Keratinocyte (primary cell): ENCODE results near the gene CCDC38. TPM values are rescaled to one million over a fixed set of nuclear protein-coding genes. Genes with fewer than 3 reads are reported as not detected.
A peak's percentile ranks its signal among the peaks of the same experiment; 100 is the strongest.

Experiments
- DNase-seq: peaks from one replicate; pipeline ENCODE4 v3.0.0-alpha.2; 2011; ENCODE audit warnings: low read depth, missing footprints, low spot score
- FAIRE-seq: peaks from 2 replicates; lab custom pipeline; 2011; peaks lifted over from hg19 to GRCh38; lab: Jason Lieb, UNC
- H2AFZ ChIP-seq: 2 replicates; pipeline ENCODE4 v1.6.0; 2012; ENCODE audit warnings: low read length, control low read depth, inconsistent platforms; ENCODE audit not compliant: control insufficient read depth
- H3K27ac ChIP-seq: 2 replicates; pipeline ENCODE4 v1.5.1; 2011; ENCODE audit warnings: low read length; ENCODE audit not compliant: control insufficient read depth, insufficient read depth
- H3K27me3 ChIP-seq: 3 replicates; pipeline ENCODE4 v1.6.0; 2011; ENCODE audit warnings: low read length; ENCODE audit not compliant: control insufficient read depth, insufficient read depth; ENCODE audit errors: extremely low read depth
- H3K36me3 ChIP-seq, 2 experiments: 2 replicates in 1 of 2; 3 replicates in 1 of 2; pipeline ENCODE4 v1.5.1; 2011; ENCODE audit warnings: low read length in 2 of 2, mild to moderate bottlenecking in 1 of 2; ENCODE audit not compliant: control insufficient read depth in 2 of 2, insufficient read depth in 2 of 2; ENCODE audit errors: extremely low read depth in 1 of 2
- H3K4me1 ChIP-seq: 3 replicates; pipeline ENCODE4 v1.5.1; 2011; ENCODE audit warnings: low read length; ENCODE audit not compliant: control insufficient read depth, insufficient read depth; ENCODE audit errors: extremely low read depth
- H3K4me2 ChIP-seq: 3 replicates; pipeline ENCODE4 v1.6.0; 2011; ENCODE audit warnings: low read depth, low read length; ENCODE audit not compliant: control insufficient read depth, insufficient read depth; ENCODE audit errors: extremely low read depth
- H3K4me3 ChIP-seq, 3 experiments: fragments of 200-600 bp in 1 of 3; sonication (generic) in 1 of 3; 2 replicates in 2 of 3; 3 replicates in 1 of 3; pipeline ENCODE4 v1.5.1; 2011 to 2016; ENCODE audit warnings: low read length in 3 of 3, mild to moderate bottlenecking in 3 of 3, control low read depth in 2 of 3, inconsistent platforms in 1 of 3, low read depth in 1 of 3, mixed read lengths in 1 of 3, mixed run types in 1 of 3, moderate library complexity in 1 of 3; ENCODE audit not compliant: control insufficient read depth in 2 of 3, insufficient read depth in 2 of 3; ENCODE audit errors: extremely low read depth in 1 of 3
- H3K79me2 ChIP-seq: 2 replicates; pipeline ENCODE4 v1.6.0; 2012; ENCODE audit warnings: low read length; ENCODE audit not compliant: control insufficient read depth, insufficient read depth
- H3K9ac ChIP-seq: 3 replicates; pipeline ENCODE4 v1.6.0; 2011; ENCODE audit warnings: low read length; ENCODE audit not compliant: control insufficient read depth, insufficient read depth; ENCODE audit errors: extremely low read depth
- H3K9me1 ChIP-seq: 3 replicates; pipeline ENCODE4 v1.6.0; 2011; ENCODE audit warnings: low read length; ENCODE audit not compliant: control insufficient read depth, insufficient read depth; ENCODE audit errors: extremely low read depth
- H3K9me3 ChIP-seq: 2 replicates; pipeline ENCODE4 v1.5.1; 2012; ENCODE audit warnings: low read depth, low read length; ENCODE audit not compliant: control insufficient read depth
- H4K20me1 ChIP-seq: 3 replicates; pipeline ENCODE4 v1.6.0; 2011; ENCODE audit warnings: low read length; ENCODE audit not compliant: control insufficient read depth, insufficient read depth; ENCODE audit errors: extremely low read depth
- EZH2 ChIP-seq: IDR thresholded peaks from one replicate; pipeline ENCODE4 v1.6.1; 2012; ENCODE audit warnings: inconsistent platforms, mild to moderate bottlenecking, low read length, moderate library complexity
- dilution Hi-C: fragments of 300-500 bp; cut with MboI; formaldehyde crosslinking; loops from one replicate; pipeline ENCODE4 v1.7.0; 2020; ENCODE audit warnings: low sequenced_read_pairs; ENCODE audit not compliant: extremely low pct_ligation_motif_present
- polyA plus RNA-seq, 5 experiments: library from polyadenylated mRNA; depleted of rRNA in 3 of 5; stranded (reverse) in 3 of 5; stranded (forward) in 1 of 5; unstranded in 1 of 5; fragments of >200 nt; gene quantifications; 1 replicate in 1 of 5; 2 replicates in 3 of 5; 3 replicates in 1 of 5; pipeline versions ENCODE4 v1.2.1 to v1.2.3, GENCODE V29; 2011 to 2012; ENCODE audit warnings: missing spikeins in 2 of 5, low read depth in 1 of 5, low replicate concordance in 1 of 5
- TF ChIP-seq, protein P1 (sequence below), 3 experiments: IDR thresholded peaks in 1 of 3; conservative IDR thresholded peaks in 1 of 3; optimal IDR thresholded peaks in 1 of 3; 2 replicates in 2 of 3; 3 replicates in 1 of 3; pipeline versions ENCODE3 to v1.5.1; 2011; ENCODE audit warnings: low read length in 3 of 3, mild to moderate bottlenecking in 3 of 3, moderate library complexity in 2 of 3, control low read depth in 1 of 3, inconsistent platforms in 1 of 3; ENCODE audit not compliant: insufficient read depth in 2 of 3; ENCODE audit errors: extremely low read depth in 1 of 3

Gene CCDC38
- polyA plus RNA-seq, 1 donor (not counting 4 experiments of a cell fraction or from before 2014, with no cell fraction given): 0.04 TPM

DNA sequence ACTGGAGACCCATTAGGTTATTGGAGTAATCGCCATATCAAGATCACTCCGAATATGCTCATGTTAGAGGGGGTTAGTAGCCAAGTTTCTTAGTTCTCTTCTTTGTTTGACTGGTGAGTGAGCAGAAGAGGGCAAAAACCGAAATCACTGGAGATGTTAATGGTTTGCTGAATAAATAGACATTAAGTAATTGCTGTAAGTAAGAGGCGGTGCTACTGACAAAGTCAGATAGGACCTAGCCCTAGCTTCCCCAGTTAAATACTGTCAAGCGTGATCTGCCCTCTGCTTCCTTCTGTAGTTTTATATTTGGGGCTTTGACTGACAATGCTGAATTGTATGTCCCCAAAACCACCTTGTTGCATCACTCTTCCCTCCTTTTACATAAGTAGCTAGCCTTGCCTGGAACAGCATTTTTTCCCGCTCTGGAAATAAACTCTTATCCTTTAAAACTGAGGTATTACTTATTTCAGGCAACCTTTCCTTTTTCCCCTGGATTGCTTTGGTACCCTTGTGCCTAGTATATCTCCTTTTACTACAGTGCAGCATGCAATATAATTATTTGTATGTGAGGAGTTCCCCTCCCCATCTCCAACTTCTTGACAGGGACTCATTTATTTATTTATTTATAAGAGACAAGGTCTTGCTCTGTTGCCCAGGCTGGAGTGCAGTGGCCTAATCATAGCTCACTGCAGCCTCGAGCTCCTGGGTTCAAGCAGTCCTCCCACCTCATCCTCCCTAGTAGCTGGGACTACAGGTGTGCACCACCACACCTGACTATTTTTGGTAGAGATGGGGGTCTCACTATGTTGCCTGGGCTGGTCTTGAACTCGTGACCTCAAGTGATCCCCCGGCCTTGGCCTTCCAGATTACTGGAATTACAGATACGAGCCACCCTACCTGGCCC lies 82.2 kb downstream of the CCDC38 start:
- FAIRE-seq: no peak
- H3K27ac ChIP-seq: peak overlapping the region; percentile 88
- peaks cover 11% of the 10 kb centered on the region for H3K4me1 ChIP-seq
- dilution Hi-C loops: no loop called here
- H4K20me1 ChIP-seq: no peaks in the 10 kb centered on the region
- no peaks in the 10 kb centered on the region for H3K27me3 ChIP-seq
- H3K4me3 ChIP-seq: peak overlapping the region; percentile 82 to 86 (median 86)
- H3K4me2 ChIP-seq: peak overlapping the region; percentile 97
- H3K36me3 ChIP-seq: peaks cover 4 to 12% of the 10 kb centered on the region in 2 experiments
- DNase-seq: no peak
- H3K9me3 ChIP-seq: no peaks in the 10 kb centered on the region
- H3K9me1 ChIP-seq: no peaks in the 10 kb centered on the region
- H3K79me2 ChIP-seq: peaks cover 60% of the 10 kb centered on the region
- H2AFZ ChIP-seq: no peak overlapping the region
- TF ChIP-seq, protein P1, sequence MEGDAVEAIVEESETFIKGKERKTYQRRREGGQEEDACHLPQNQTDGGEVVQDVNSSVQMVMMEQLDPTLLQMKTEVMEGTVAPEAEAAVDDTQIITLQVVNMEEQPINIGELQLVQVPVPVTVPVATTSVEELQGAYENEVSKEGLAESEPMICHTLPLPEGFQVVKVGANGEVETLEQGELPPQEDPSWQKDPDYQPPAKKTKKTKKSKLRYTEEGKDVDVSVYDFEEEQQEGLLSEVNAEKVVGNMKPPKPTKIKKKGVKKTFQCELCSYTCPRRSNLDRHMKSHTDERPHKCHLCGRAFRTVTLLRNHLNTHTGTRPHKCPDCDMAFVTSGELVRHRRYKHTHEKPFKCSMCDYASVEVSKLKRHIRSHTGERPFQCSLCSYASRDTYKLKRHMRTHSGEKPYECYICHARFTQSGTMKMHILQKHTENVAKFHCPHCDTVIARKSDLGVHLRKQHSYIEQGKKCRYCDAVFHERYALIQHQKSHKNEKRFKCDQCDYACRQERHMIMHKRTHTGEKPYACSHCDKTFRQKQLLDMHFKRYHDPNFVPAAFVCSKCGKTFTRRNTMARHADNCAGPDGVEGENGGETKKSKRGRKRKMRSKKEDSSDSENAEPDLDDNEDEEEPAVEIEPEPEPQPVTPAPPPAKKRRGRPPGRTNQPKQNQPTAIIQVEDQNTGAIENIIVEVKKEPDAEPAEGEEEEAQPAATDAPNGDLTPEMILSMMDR (optimal IDR thresholded peaks at IDR 0.05 in 1 of 3, IDR thresholded peaks at IDR 0.05 in 1 of 3, conservative IDR thresholded peaks at IDR 0.05 in 1 of 3; ENCODE audit: extremely low read depth in 1 of 3, insufficient read depth in 2 of 3, low read length in 3 of 3): no peak
- no peak for TF ChIP-seq EZH2
- H3K9ac ChIP-seq: peak overlapping the region; percentile 93

GRCh38 chr12:95859344-95859816 lies 83.0 kb downstream of the CCDC38 start:
- peaks cover 4 to 9% of the 10 kb centered on the region in 2 experiments for H3K36me3 ChIP-seq
- FAIRE-seq (no peak), DNase-seq (no peak)
- H3K4me1 ChIP-seq: peaks cover 11% of the 10 kb centered on the region
- peaks cover 55% of the 10 kb centered on the region for H3K79me2 ChIP-seq
- H3K9me1 ChIP-seq: no peaks in the 10 kb centered on the region
- peak overlapping the region; percentile 97 for H3K4me2 ChIP-seq
- no peaks in the 10 kb centered on the region for H3K27me3 ChIP-seq
- H3K9ac ChIP-seq: peak overlapping the region; percentile 93
- peak overlapping the region; percentile 88 for H3K27ac ChIP-seq
- H3K4me3 ChIP-seq: peak overlapping the region; percentile 82 to 86 (median 86)
- no peaks in the 10 kb centered on the region for H4K20me1 ChIP-seq
- H2AFZ ChIP-seq: peak overlapping the region; percentile 85
- dilution Hi-C loops: no loop called here
- no peak for TF ChIP-seq EZH2
- TF ChIP-seq, protein P1 (optimal IDR thresholded peaks at IDR 0.05 in 1 of 3, IDR thresholded peaks at IDR 0.05 in 1 of 3, conservative IDR thresholded peaks at IDR 0.05 in 1 of 3; ENCODE audit: extremely low read depth in 1 of 3, insufficient read depth in 2 of 3, low read length in 3 of 3): no peak
- no peaks in the 10 kb centered on the region for H3K9me3 ChIP-seq
